ENCODE results near the gene PLEKHA5. TPM values are rescaled to one million over a fixed set of nuclear protein-coding genes. Genes with fewer than 3 reads are reported as not detected.

The PLEKHA5 gene
- polyA plus RNA-seq, 1 of the 3 experiments (the other 2 are of a cell fraction) = 7.1 TPM

- no peak overlapping the region for H3K4me3 ChIP-seq (ENCODE audit: low read depth in 2 of 2, low read length in 1 of 2)
- no peak overlapping the region for H3K9ac ChIP-seq
- peaks cover 0 to 24% of the 10 kb centered on the region in 2 experiments for H3K36me3 ChIP-seq (replicated peaks in 1 of 2; ENCODE audit: control insufficient read depth in 1 of 2, insufficient read depth in 2 of 2, low read length in 1 of 2)
- no peaks in the 10 kb centered on the region for H3K9me3 ChIP-seq
- 100% methylated on average over 2 of the region's 2 CpGs for WGBS (ENCODE audit: low lambda C conversion rate)
- DNase-seq = no peak
- H3K27ac ChIP-seq (ENCODE audit: low read depth in 2 of 2, low read length in 1 of 2) = no peak overlapping the region
- POLR2A ChIA-PET = no interaction called here
- H3F3A ChIP-seq (replicated peaks; ENCODE audit: insufficient read depth) = peaks cover 6% of the 10 kb centered on the region
- TF ChIP-seq POLR2AphosphoS5 (IDR thresholded peaks at IDR 0.05; ENCODE audit: low read depth, low read length) (no peak), ZBTB33 (IDR thresholded peaks at IDR 0.05; ENCODE audit: borderline replicate concordance, low read depth) (no peak)
- no peaks in the 10 kb centered on the region for H3K27me3 ChIP-seq (ENCODE audit: insufficient read depth)
- CTCF ChIA-PET = no interaction called here
- H3K4me1 ChIP-seq (ENCODE audit: control insufficient read depth in 1 of 2, insufficient read depth in 2 of 2, low read depth in 1 of 2, low read length in 1 of 2) = no peaks in the 10 kb centered on the region; a peak in 1 of 4 replicates
- H2AFZ ChIP-seq (ENCODE audit: low read depth) = no peak overlapping the region
- H4K20me1 ChIP-seq (ENCODE audit: insufficient read depth) = no peaks in the 10 kb centered on the region
- H3K4me2 ChIP-seq = no peak overlapping the region
- H3K79me2 ChIP-seq (ENCODE audit: insufficient read depth) = no peaks in the 10 kb centered on the region
- H3K9me2 ChIP-seq = no peaks in the 10 kb centered on the region
Measured at GRCh38 chr12:19284658-19285057, 155.1 kb downstream of the PLEKHA5 start.

- peaks cover 3 to 20% of the 10 kb centered on the region in 2 experiments for H3K36me3 ChIP-seq (replicated peaks in 1 of 2; ENCODE audit: control insufficient read depth in 1 of 2, insufficient read depth in 2 of 2, low read length in 1 of 2)
- POLR2A ChIA-PET = no interaction called here
- no peaks in the 10 kb centered on the region for H3K27me3 ChIP-seq (ENCODE audit: insufficient read depth)
- H3K4me2 ChIP-seq = no peak overlapping the region
- H4K20me1 ChIP-seq (ENCODE audit: insufficient read depth) = no peaks in the 10 kb centered on the region
- H3K79me2 ChIP-seq (ENCODE audit: insufficient read depth) = no peaks in the 10 kb centered on the region
- H3K9me2 ChIP-seq = no peaks in the 10 kb centered on the region
- no peaks in the 10 kb centered on the region for H3K9me3 ChIP-seq
- no peak for TF ChIP-seq MEF2A (IDR thresholded peaks at IDR 0.05; ENCODE audit: borderline replicate concordance, low read depth)
- no peak for TF ChIP-seq USF1 (IDR thresholded peaks at IDR 0.05; ENCODE audit: borderline replicate concordance, low read depth)
- no peak for TF ChIP-seq SIN3A (IDR thresholded peaks at IDR 0.05; ENCODE audit: borderline replicate concordance, low read depth, low read length)
- TF ChIP-seq PBX3 (IDR thresholded peaks at IDR 0.05) = no peak
- no peak for TF ChIP-seq YY1 (IDR thresholded peaks at IDR 0.05; ENCODE audit: low read depth)
- TF ChIP-seq EP300 (IDR thresholded peaks at IDR 0.05; ENCODE audit: borderline replicate concordance in 1 of 2, low read depth in 1 of 2, low read length in 1 of 2) = no peak
- H2AFZ ChIP-seq (ENCODE audit: low read depth) = no peak overlapping the region
- 70% methylated on average over 6 of the region's 6 CpGs for WGBS (ENCODE audit: low lambda C conversion rate)
- H3K4me1 ChIP-seq (ENCODE audit: control insufficient read depth in 1 of 2, insufficient read depth in 2 of 2, low read depth in 1 of 2, low read length in 1 of 2) = no peaks in the 10 kb centered on the region; a peak in 1 of 4 replicates
- H3K27ac ChIP-seq (ENCODE audit: low read depth in 2 of 2, low read length in 1 of 2) = no peak overlapping the region
- CTCF ChIA-PET = no interaction called here
- H3K9ac ChIP-seq = no peak overlapping the region
- peaks cover 6% of the 10 kb centered on the region for H3F3A ChIP-seq (replicated peaks; ENCODE audit: insufficient read depth)
- no peak overlapping the region for H3K4me3 ChIP-seq (ENCODE audit: low read depth in 2 of 2, low read length in 1 of 2)
- DNase-seq = no peak
Measured at GRCh38 chr12:19285793-19286448, 156.4 kb downstream of the PLEKHA5 start.
